NCI-H345 treated with DMSO at 0.1 percent for 48 hours (cell line): Measurements from ENCODE around the gene ITGB6.

Source experiments
- DNase-seq: peaks from one replicate; lab custom pipeline; 2025; ENCODE audit not compliant: unreplicated experiment; lab: John Stamatoyannopoulos, UW

ITGB6 gene

DNA sequence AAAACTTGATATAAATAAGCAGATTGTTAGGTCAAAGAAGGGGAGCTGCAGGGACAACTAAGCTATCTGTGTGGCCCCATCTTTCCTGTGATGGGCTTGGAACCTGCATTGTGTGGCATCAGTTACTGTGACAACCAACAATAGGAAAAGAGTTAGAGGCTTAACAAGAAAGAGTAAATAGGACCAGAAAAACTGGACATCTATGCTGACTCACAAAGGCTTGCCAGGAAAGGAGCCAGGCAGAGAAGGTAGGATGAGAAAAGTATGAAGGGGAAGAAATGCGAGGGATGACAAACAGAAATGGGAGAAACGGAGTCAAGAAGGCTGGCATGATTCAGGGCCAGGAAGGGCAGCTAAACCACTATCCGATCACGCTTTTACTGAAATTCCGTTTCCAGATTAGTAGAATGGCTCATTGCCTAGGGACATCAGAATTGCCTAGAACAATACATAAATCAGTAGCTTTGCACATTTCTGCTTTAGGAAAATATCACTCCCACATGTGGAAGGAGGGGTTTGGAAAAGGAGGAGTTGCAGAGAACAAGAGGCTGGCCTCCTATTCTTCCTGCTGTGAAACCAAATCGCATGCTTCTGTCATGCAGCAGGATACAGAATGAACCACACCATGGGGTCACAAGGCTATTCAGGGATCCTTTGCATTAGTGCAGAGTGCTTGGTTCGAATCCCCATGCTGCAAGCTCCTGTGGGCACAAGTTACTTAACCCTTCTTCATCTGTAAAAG lies 144.9 kb downstream of the ITGB6 start:
- no peak for DNase-seq

- no peak for DNase-seq
These were observed 146.1 kb downstream of the ITGB6 start for GRCh38 chr2:160053946-160054345.

- no peak for DNase-seq
These were observed 147.5 kb downstream of the ITGB6 start for GRCh38 chr2:160052531-160052930.

DNA sequence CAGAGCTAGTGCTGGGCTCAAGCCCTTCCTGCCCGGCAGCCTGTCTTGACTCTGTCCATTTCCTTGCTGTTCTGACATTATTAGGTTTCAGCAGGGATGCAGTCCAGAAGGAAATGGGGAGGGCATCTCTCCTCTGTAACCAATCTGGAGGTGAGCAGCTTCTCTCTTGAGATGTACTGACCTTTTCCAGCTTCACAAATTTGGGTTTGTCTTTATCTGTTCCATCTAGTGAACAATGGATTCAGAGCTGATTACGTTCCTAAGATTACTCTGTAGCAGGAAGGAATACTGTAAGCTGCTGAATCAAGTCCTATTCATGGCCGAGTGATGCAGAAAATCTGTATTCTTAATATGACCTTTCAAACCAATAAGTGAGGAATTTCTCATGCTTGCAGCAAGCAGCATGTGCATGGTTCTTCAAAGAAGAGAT lies 148.7 kb downstream of the ITGB6 start:
- no peak for DNase-seq

GRCh38 chr2:160050147-160050546 lies 149.9 kb downstream of the ITGB6 start:
- no peak for DNase-seq
